Hepatocyte (in vitro differentiated cells): Measurements from ENCODE around the gene CAMSAP1. TPM values are rescaled to one million over a fixed set of nuclear protein-coding genes. Genes with fewer than 3 reads are reported as not detected.

Experiments
- DNase-seq: peaks from one replicate; pipeline ENCODE4 v3.0.0-alpha.2; 2016; ENCODE audit warnings: low spot score
- H2AFZ ChIP-seq: fragments of 200-600 bp; sonication (generic); 2 replicates; pipeline ENCODE4 v1.6.0; 2016; ENCODE audit warnings: antibody characterized with exemption, mild to moderate bottlenecking
- H3K27ac ChIP-seq: fragments of 200-600 bp; sonication (generic); 2 replicates; pipeline ENCODE4 v1.5.1; 2016; ENCODE audit warnings: mild to moderate bottlenecking
- H3K27me3 ChIP-seq: fragments of 200-600 bp; sonication (generic); 2 replicates; pipeline ENCODE4 v1.6.1; 2016
- H3K36me3 ChIP-seq: fragments of 200-600 bp; sonication (generic); replicated peaks from 2 replicates; pipeline ENCODE4 v1.5.1; 2016; ENCODE audit warnings: low read depth; ENCODE audit not compliant: insufficient read depth
- H3K4me1 ChIP-seq: fragments of 200-600 bp; sonication (generic); 2 replicates; pipeline ENCODE4 v1.5.1; 2016; ENCODE audit warnings: mild to moderate bottlenecking, moderate library complexity; ENCODE audit not compliant: insufficient read depth
- H3K4me2 ChIP-seq: fragments of 200-600 bp; sonication (generic); 2 replicates; pipeline ENCODE4 v1.6.0; 2016
- H3K4me3 ChIP-seq: fragments of 200-600 bp; sonication (generic); 2 replicates; pipeline ENCODE4 v1.5.1; 2016; ENCODE audit warnings: mild to moderate bottlenecking
- H3K79me2 ChIP-seq: fragments of 200-600 bp; sonication (generic); 2 replicates; pipeline ENCODE4 v1.6.0; 2017; ENCODE audit warnings: mild to moderate bottlenecking
- H3K9me2 ChIP-seq: fragments of 200-600 bp; sonication (generic); replicated peaks from 2 replicates; pipeline ENCODE4 v1.6.0; 2017; ENCODE audit warnings: mild to moderate bottlenecking; ENCODE audit not compliant: insufficient read depth
- H3K9me3 ChIP-seq: fragments of 200-600 bp; sonication (generic); 2 replicates; pipeline ENCODE4 v1.5.1; 2016; ENCODE audit warnings: low read depth, mild to moderate bottlenecking
- H4K20me1 ChIP-seq: fragments of 200-600 bp; sonication (generic); 2 replicates; pipeline ENCODE4 v1.6.0; 2016; ENCODE audit warnings: mild to moderate bottlenecking; ENCODE audit not compliant: insufficient read depth, poor library complexity, severe bottlenecking
- CTCF ChIP-seq: fragments of 200-600 bp; sonication (generic); IDR thresholded peaks from 2 replicates; pipeline ENCODE4 v1.5.1; 2016; ENCODE audit warnings: antibody characterized with exemption, mild to moderate bottlenecking; ENCODE audit not compliant: poor library complexity
- EZH2 ChIP-seq: fragments of 200-600 bp; sonication (generic); IDR thresholded peaks from 2 replicates; pipeline ENCODE4 v1.6.1; 2016; ENCODE audit warnings: antibody characterized with exemption, mild to moderate bottlenecking, borderline replicate concordance
- EZH2phosphoT487 ChIP-seq: fragments of 200-600 bp; sonication (generic); IDR thresholded peaks from one replicate; pipeline ENCODE4 v1.6.1; 2018; ENCODE audit warnings: antibody characterized with exemption, mild to moderate bottlenecking, low read depth, moderate library complexity; ENCODE audit not compliant: unreplicated experiment, severe bottlenecking
- WGBS: methylation state at CpG from one replicate; pipeline ENCODE4 v1.1.6; 2016; ENCODE audit warnings: low lambda C conversion rate; ENCODE audit errors: missing lambda C conversion rate; 5-methylcytosine and 5-hydroxymethylcytosine counted together
- polyA plus RNA-seq: library from polyadenylated mRNA; unstranded; fragments of >200 nt; fragmentation: Nextera tagmentation; extraction: Ambion mirVana; gene quantifications from 2 replicates; pipeline ENCODE4 v1.2.1, GENCODE V29; 2016
- total RNA-seq: library from RNA; depleted of rRNA; stranded (reverse); fragments of >200 nt; gene quantifications from 2 replicates; pipeline ENCODE4 v1.2.3, GENCODE V29; 2014

CAMSAP1 gene
- total and polyA plus RNA-seq, 2 experiments from 2014 or later: 5.0 to 15.6 TPM

- H3K4me1 ChIP-seq: no peaks in the 10 kb centered on the region
- no peak for DNase-seq
- no peaks in the 10 kb centered on the region for H3K36me3 ChIP-seq
- no peak overlapping the region for H3K27ac ChIP-seq
- H3K9me2 ChIP-seq: no peaks in the 10 kb centered on the region
- H3K9me3 ChIP-seq: no peaks in the 10 kb centered on the region
- no peak overlapping the region for H2AFZ ChIP-seq
- H3K27me3 ChIP-seq: no peaks in the 10 kb centered on the region
- H4K20me1 ChIP-seq: no peaks in the 10 kb centered on the region
- no peak overlapping the region for H3K4me2 ChIP-seq
- 95% methylated on average over 10 of the region's 10 CpGs for WGBS
- no peaks in the 10 kb centered on the region for H3K79me2 ChIP-seq
- TF ChIP-seq EZH2phosphoT487 (no peak), CTCF (no peak), EZH2 (no peak)
- no peak overlapping the region for H3K4me3 ChIP-seq
These were observed 98.2 kb downstream of the CAMSAP1 start for GRCh38 chr9:135809166-135809565.

GRCh38 chr9:135805422-135806022 lies 101.8 kb downstream of the CAMSAP1 start:
- Histone ChIP-seq H3K9me3 (no peaks in the 10 kb centered on the region), H2AFZ (no peak overlapping the region), H3K4me2 (no peak overlapping the region), H3K36me3 (no peaks in the 10 kb centered on the region), H3K27ac (no peak overlapping the region), H3K79me2 (no peaks in the 10 kb centered on the region), H3K4me1 (no peaks in the 10 kb centered on the region), H3K9me2 (no peaks in the 10 kb centered on the region), H4K20me1 (no peaks in the 10 kb centered on the region), H3K27me3 (no peaks in the 10 kb centered on the region), H3K4me3 (no peak overlapping the region)
- TF ChIP-seq EZH2 (no peak), EZH2phosphoT487 (no peak)
- WGBS: 95% methylated on average over 22 of the region's 22 CpGs
- DNase-seq: no peak

- no peak for DNase-seq
- Histone ChIP-seq H3K36me3 (no peaks in the 10 kb centered on the region), H3K27ac (no peak overlapping the region), H2AFZ (no peak overlapping the region), H3K79me2 (no peaks in the 10 kb centered on the region), H3K4me2 (no peak overlapping the region), H3K4me3 (no peak overlapping the region), H3K27me3 (no peaks in the 10 kb centered on the region), H3K9me3 (no peaks in the 10 kb centered on the region), H3K4me1 (no peaks in the 10 kb centered on the region), H3K9me2 (no peaks in the 10 kb centered on the region), H4K20me1 (no peaks in the 10 kb centered on the region)
- 89% methylated on average over 22 of the region's 24 CpGs for WGBS
- no peak for TF ChIP-seq CTCF
- TF ChIP-seq EZH2: no peak
- no peak for TF ChIP-seq EZH2phosphoT487
These were observed 102.5 kb downstream of the CAMSAP1 start for GRCh38 chr9:135804581-135805421.

- 95% methylated on average over 10 of the region's 10 CpGs for WGBS
- H3K79me2 ChIP-seq: no peaks in the 10 kb centered on the region
- H3K27me3 ChIP-seq: no peaks in the 10 kb centered on the region
- H4K20me1 ChIP-seq: no peaks in the 10 kb centered on the region
- no peak overlapping the region for H2AFZ ChIP-seq
- H3K36me3 ChIP-seq: no peaks in the 10 kb centered on the region
- no peak for DNase-seq
- H3K4me2 ChIP-seq: no peak overlapping the region
- no peaks in the 10 kb centered on the region for H3K4me1 ChIP-seq
- no peak overlapping the region for H3K4me3 ChIP-seq
- TF ChIP-seq EZH2: no peak
- TF ChIP-seq CTCF: no peak
- TF ChIP-seq EZH2phosphoT487: no peak
- H3K27ac ChIP-seq: no peak overlapping the region
- no peaks in the 10 kb centered on the region for H3K9me2 ChIP-seq
- no peaks in the 10 kb centered on the region for H3K9me3 ChIP-seq
These were observed 103.9 kb downstream of the CAMSAP1 start for GRCh38 chr9:135803441-135803840.
